K562 (cell line): Measurements from ENCODE around the gene CHD8. TPM values are rescaled to one million over a fixed set of nuclear protein-coding genes. Genes with fewer than 3 reads are reported as not detected.

Experiments
- COPS2 ChIP-seq: fragments of 450-650 bp; conservative IDR thresholded peaks from 2 replicates; pipeline ENCODE4 v1.6.1; 2016; ENCODE audit warnings: mild to moderate bottlenecking, moderate library complexity
- ELK1 ChIP-seq: sonication (generic); formaldehyde crosslinking; IDR thresholded peaks from 2 replicates; pipeline ENCODE4 v1.8.1; 2022; ENCODE audit warnings: missing genetic modification reagents
- ESRRB ChIP-seq: fragments of 250-450 bp; sonication (Bioruptor Pico); IDR thresholded peaks from 2 replicates; pipeline ENCODE4 v1.5.0; 2020; ENCODE audit warnings: mild to moderate bottlenecking, moderate library complexity, borderline replicate concordance
- GABPB2 ChIP-seq: fragments of 250-450 bp; sonication (Bioruptor Pico); conservative IDR thresholded peaks from 2 replicates; pipeline ENCODE4 v1.5.1; 2021; ENCODE audit warnings: mild to moderate bottlenecking
- GTF2B ChIP-seq: IDR thresholded peaks from 2 replicates; pipeline ENCODE4 v1.6.1; 2011; ENCODE audit not compliant: insufficient read length; ENCODE audit errors: extremely low read depth
- GTF2F1 ChIP-seq: IDR thresholded peaks from 2 replicates; pipeline ENCODE4 v1.6.1; 2011; ENCODE audit warnings: low read depth, low read length, improper control_type of control experiment
- GTF3C2 ChIP-seq: IDR thresholded peaks from 3 replicates; pipeline ENCODE4 v1.6.1; 2011; ENCODE audit warnings: borderline replicate concordance, mild to moderate bottlenecking, moderate library complexity; ENCODE audit not compliant: insufficient read length; ENCODE audit errors: extremely low read depth
- HDAC8 ChIP-seq: fragments of 450-650 bp; IDR thresholded peaks from 2 replicates; pipeline ENCODE4 v1.6.1; 2016; ENCODE audit warnings: mild to moderate bottlenecking, missing genetic modification characterization, moderate library complexity, missing compliant biosample characterization
- HLTF ChIP-seq: fragments of 450-650 bp; IDR thresholded peaks from 2 replicates; pipeline ENCODE4 v1.6.1; 2016
- L3MBTL2 ChIP-seq: fragments of 450-650 bp; IDR thresholded peaks from 2 replicates; pipeline ENCODE4 v1.6.1; 2016; ENCODE audit warnings: mild to moderate bottlenecking, moderate library complexity
- MBD2 ChIP-seq: sonication (generic); IDR thresholded peaks from 2 replicates; pipeline ENCODE4 v1.6.1; 2016; ENCODE audit warnings: low read depth, borderline replicate concordance
- NFYB ChIP-seq: IDR thresholded peaks from 2 replicates; pipeline ENCODE4 v1.6.1; 2011; ENCODE audit warnings: mild to moderate bottlenecking, moderate library complexity; ENCODE audit not compliant: insufficient read length; ENCODE audit errors: extremely low read depth
- RB1 ChIP-seq: fragments of 450-650 bp; IDR thresholded peaks from 2 replicates; pipeline ENCODE4 v1.6.1; 2017; ENCODE audit warnings: low read depth, mild to moderate bottlenecking
- SMC3 ChIP-seq: conservative IDR thresholded peaks from 2 replicates; pipeline ENCODE4 v1.6.1; 2011; ENCODE audit warnings: low read depth, low read length, improper control_type of control experiment; ENCODE audit not compliant: insufficient read depth
- TBL1XR1 ChIP-seq, 2 experiments: IDR thresholded peaks; 2 replicates each; pipeline ENCODE4 v1.6.1; 2012; ENCODE audit warnings: improper control_type of control experiment in 2 of 2, low read length in 2 of 2, mild to moderate bottlenecking in 1 of 2
- TCFL5 ChIP-seq: fragments of 250-450 bp; sonication (Bioruptor Pico); conservative IDR thresholded peaks from 2 replicates; pipeline ENCODE4 v1.6.1; 2021; ENCODE audit warnings: mild to moderate bottlenecking, moderate library complexity, matching md5 sums
- TSHZ1 ChIP-seq: fragments of 250-450 bp; sonication (Bioruptor Pico); IDR thresholded peaks from 2 replicates; pipeline ENCODE4 v1.4.0; 2020; ENCODE audit warnings: mild to moderate bottlenecking, moderate library complexity
- ZC3H11A ChIP-seq: IDR thresholded peaks from 2 replicates; pipeline ENCODE4 v1.6.1; 2012; ENCODE audit warnings: low read depth, low read length, improper control_type of control experiment
- polyA plus RNA-seq, 8 experiments: library from polyadenylated mRNA; depleted of rRNA in 4 of 8; stranded (reverse) in 5 of 8; unstranded in 3 of 8; fragments of >200 nt; fragmentation: Nextera tagmentation in 2 of 8; fragmentation: Illumina TruSeq in 1 of 8; extraction: Ambion mirVana in 2 of 8; extraction: Trizol in 1 of 8; gene quantifications; 2 replicates each; pipeline versions ENCODE4 v1.2.1 to v1.2.3, GENCODE V29; 2011 to 2014; ENCODE audit warnings: inconsistent platforms in 1 of 8, missing spikeins in 1 of 8
- total RNA-seq, 7 experiments: library from RNA; depleted of rRNA in 6 of 7; stranded (reverse); fragments of >200 nt in 6 of 7; fragmentation: Illumina TruSeq in 2 of 7; extraction: Trizol in 2 of 7; gene quantifications; 2 replicates each; pipeline versions ENCODE4 v1.2.1 to v1.2.3, GENCODE V29; 2011 to 2021; ENCODE audit warnings: low replicate concordance in 1 of 7

The CHD8 gene
- total and polyA plus RNA-seq, 9 of the 15 experiments (the other 6 are each of a cell fraction or from before 2014, with no cell fraction given) = 11.1 to 51.2 (median 32.8) TPM

- TF ChIP-seq TSHZ1 = no peak
- TF ChIP-seq HLTF = no peak
- peak; percentile 81 for TF ChIP-seq L3MBTL2
- no peak for TF ChIP-seq GTF2F1
- no peak for TF ChIP-seq TCFL5
- no peak for TF ChIP-seq HDAC8 (tag)
- no peak for TF ChIP-seq COPS2
- peak; percentile 10 for TF ChIP-seq GTF2B
- no peak for TF ChIP-seq GTF3C2
- no peak for TF ChIP-seq GABPB2 (CRISPR knock-in tag)
- TF ChIP-seq NFYB = no peak
- peak; percentile 73 for TF ChIP-seq RB1
- no peak for TF ChIP-seq ZC3H11A
- no peak for TF ChIP-seq SMC3
- no peak for TF ChIP-seq TBL1XR1 (IDR thresholded peaks at IDR 0.05; ENCODE audit: low read length in 2 of 2)
- no peak for TF ChIP-seq MBD2
- TF ChIP-seq ESRRB (CRISPR knock-in tag) = no peak
- no peak for TF ChIP-seq ELK1
Measured at GRCh38 chr14:21383848-21384493, 72.0 kb downstream of the CHD8 start, which contains the start of gene SUPT16H (continued).
